DOHH2 (cell line): ENCODE results near the gene RBM20.

ENCODE experiments used
- H3F3A ChIP-seq: fragments of 200-600 bp; sonication (generic), shearing (Covaris generic); 2 replicates; pipeline ENCODE4 v1.6.0; 2016; ENCODE audit warnings: antibody characterized with exemption, mild to moderate bottlenecking; ENCODE audit not compliant: control insufficient read depth, insufficient read depth
- H3K27ac ChIP-seq: fragments of 200-600 bp; sonication (generic); 2 replicates; pipeline ENCODE4 v1.5.1; 2014; ENCODE audit warnings: low read depth, mild to moderate bottlenecking, low read length, moderate library complexity
- H3K27me3 ChIP-seq: fragments of 200-600 bp; sonication (generic); 2 replicates; pipeline ENCODE4 v1.6.1; 2014; ENCODE audit warnings: mild to moderate bottlenecking, low read length, mixed read lengths; ENCODE audit not compliant: control insufficient read depth
- H3K36me3 ChIP-seq: fragments of 200-600 bp; sonication (generic); 2 replicates; pipeline ENCODE4 v1.6.1; 2014; ENCODE audit warnings: mild to moderate bottlenecking, low read length, moderate library complexity, mixed read lengths; ENCODE audit not compliant: control insufficient read depth
- H3K4me1 ChIP-seq: fragments of 200-600 bp; sonication (generic); 2 replicates; pipeline ENCODE4 v1.6.1; 2014; ENCODE audit warnings: mild to moderate bottlenecking, low read length, mixed read lengths; ENCODE audit not compliant: control insufficient read depth
- H3K4me2 ChIP-seq: fragments of 200-600 bp; sonication (generic); 2 replicates; pipeline ENCODE4 v1.6.0; 2014; ENCODE audit warnings: mild to moderate bottlenecking, low read length, moderate library complexity
- H3K4me3 ChIP-seq: fragments of 200-600 bp; sonication (generic); 2 replicates; pipeline ENCODE4 v1.5.1; 2014; ENCODE audit warnings: mild to moderate bottlenecking, low read length, mixed read lengths
- H3K79me2 ChIP-seq: fragments of 200-600 bp; sonication (generic); 2 replicates; pipeline ENCODE4 v1.6.1; 2014; ENCODE audit warnings: mild to moderate bottlenecking, low read length, mixed read lengths; ENCODE audit not compliant: control insufficient read depth
- H3K9me2 ChIP-seq: fragments of 200-600 bp; sonication (generic); replicated peaks from 2 replicates; pipeline ENCODE4 v1.6.1; 2014; ENCODE audit warnings: mild to moderate bottlenecking, low read length, mixed read lengths; ENCODE audit not compliant: control insufficient read depth
- H3K9me3 ChIP-seq: fragments of 200-600 bp; sonication (generic); 2 replicates; pipeline ENCODE4 v1.6.1; 2014; ENCODE audit warnings: antibody characterized with exemption, low read length, mixed read lengths; ENCODE audit not compliant: control insufficient read depth, insufficient read depth
- H4K20me1 ChIP-seq: fragments of 200-600 bp; sonication (generic); 2 replicates; pipeline ENCODE4 v1.6.0; 2014; ENCODE audit warnings: low read depth, mild to moderate bottlenecking, antibody characterized with exemption, low read length, moderate library complexity; ENCODE audit not compliant: control insufficient read depth, insufficient read depth
- CTCF ChIP-seq: fragments of 200-600 bp; sonication (generic); IDR thresholded peaks from one replicate; pipeline ENCODE4 v1.5.1; 2014; ENCODE audit warnings: antibody characterized with exemption, mild to moderate bottlenecking, low read depth, low read length; ENCODE audit not compliant: poor library complexity, severe bottlenecking
- EZH2phosphoT487 ChIP-seq: fragments of 200-600 bp; sonication (generic); IDR thresholded peaks from 2 replicates; pipeline ENCODE4 v1.6.1; 2017; ENCODE audit warnings: borderline replicate concordance, mild to moderate bottlenecking, antibody characterized with exemption, low read length, moderate library complexity, mixed read lengths

RBM20 gene

GRCh38 chr10:110802090-110802489, 158.0 kb downstream of the RBM20 start:
- H3K27me3 ChIP-seq: no peaks in the 10 kb centered on the region
- TF ChIP-seq CTCF: no peak
- no peak for TF ChIP-seq EZH2phosphoT487
- H3F3A ChIP-seq: peaks cover 8% of the 10 kb centered on the region; the same call in 1 of the 2 replicates
- peak overlapping the region; percentile 61 for H3K4me3 ChIP-seq
- no peaks in the 10 kb centered on the region for H3K79me2 ChIP-seq
- H3K27ac ChIP-seq: peak overlapping the region; percentile 61; the same call in 1 of the 2 replicates
- H4K20me1 ChIP-seq: no peaks in the 10 kb centered on the region
- no peaks in the 10 kb centered on the region for H3K9me2 ChIP-seq
- H3K36me3 ChIP-seq: no peaks in the 10 kb centered on the region
- H3K4me1 ChIP-seq: peaks cover 31% of the 10 kb centered on the region
- peak overlapping the region; percentile 83 for H3K4me2 ChIP-seq
- H3K9me3 ChIP-seq: no peaks in the 10 kb centered on the region

- no peak for TF ChIP-seq EZH2phosphoT487
- TF ChIP-seq CTCF: no peak
- Histone ChIP-seq H3K79me2 (no peaks in the 10 kb centered on the region), H4K20me1 (no peaks in the 10 kb centered on the region), H3K4me3 (peak overlapping the region; percentile 61), H3K36me3 (no peaks in the 10 kb centered on the region), H3F3A (peaks cover 8% of the 10 kb centered on the region; the same call in 1 of the 2 replicates), H3K4me2 (peak overlapping the region; percentile 83), H3K27ac (peak overlapping the region; percentile 61), H3K9me3 (no peaks in the 10 kb centered on the region), H3K27me3 (no peaks in the 10 kb centered on the region), H3K9me2 (no peaks in the 10 kb centered on the region), H3K4me1 (peaks cover 31% of the 10 kb centered on the region)
These were observed 158.6 kb downstream of the RBM20 start for GRCh38 chr10:110802551-110803238.

GRCh38 chr10:110803239-110803749, 159.2 kb downstream of the RBM20 start:
- Histone ChIP-seq H3K4me1 (peaks cover 31% of the 10 kb centered on the region), H3F3A (peaks cover 8% of the 10 kb centered on the region; the same call in 1 of the 2 replicates), H3K79me2 (no peaks in the 10 kb centered on the region), H3K4me3 (peak overlapping the region; percentile 61), H3K27me3 (no peaks in the 10 kb centered on the region), H4K20me1 (no peaks in the 10 kb centered on the region), H3K9me2 (no peaks in the 10 kb centered on the region), H3K27ac (peak overlapping the region; percentile 61), H3K36me3 (no peaks in the 10 kb centered on the region), H3K9me3 (no peaks in the 10 kb centered on the region), H3K4me2 (peak overlapping the region; percentile 83)
- no peak for TF ChIP-seq EZH2phosphoT487
- no peak for TF ChIP-seq CTCF
